Measurements from ENCODE around the gene OTULINL.
"Not testable (repeated sequence)": the region's sequence is repeated elsewhere in the genome, so short reads cannot be mapped to it uniquely, and the experiment has no call there.

Gene OTULINL

GRCh38 chr5:14581106-14581890, at the start of gene OTULINL:
Gene OTULINL (plus strand): TSS chr5:14581792. CDS start chr5:14581895, 103 bp downstream.
- DNase-seq = peak; percentile 85

- no peak for DNase-seq
Observed at GRCh38 chr5:14532180-14532579, 49.4 kb upstream of the OTULINL start.

GRCh38 chr5:14534773-14535172, 46.8 kb upstream of the OTULINL start:
- peak; percentile 74 for DNase-seq

- DNase-seq = no peak
Observed at GRCh38 chr5:14545308-14545707, 36.3 kb upstream of the OTULINL start.

GRCh38 chr5:14545862-14546261, 35.7 kb upstream of the OTULINL start:
- DNase-seq = no peak

GRCh38 chr5:14547666-14548065, 33.9 kb upstream of the OTULINL start:
- DNase-seq = no peak

GRCh38 chr5:14551211-14551610, 30.4 kb upstream of the OTULINL start:
- DNase-seq = no peak

GRCh38 chr5:14552017-14552416, 29.6 kb upstream of the OTULINL start:
- DNase-seq = no peak

- not testable (repeated sequence) for DNase-seq
Observed at GRCh38 chr5:14554288-14554687, 27.3 kb upstream of the OTULINL start.

- DNase-seq = no peak
Observed at GRCh38 chr5:14556015-14556414, 25.6 kb upstream of the OTULINL start.

- no peak for DNase-seq
Observed at GRCh38 chr5:14557203-14557770, 24.3 kb upstream of the OTULINL start.

- peak; percentile 22 for DNase-seq
Observed at GRCh38 chr5:14557791-14558415, 23.7 kb upstream of the OTULINL start.

GRCh38 chr5:14560091-14560595, 21.4 kb upstream of the OTULINL start:
- peak; percentile 98 for DNase-seq

- DNase-seq = no peak
Observed at GRCh38 chr5:14561741-14562140, 19.9 kb upstream of the OTULINL start.

GRCh38 chr5:14568333-14568732, 13.3 kb upstream of the OTULINL start:
- no peak for DNase-seq

GRCh38 chr5:14569948-14570691, 11.5 kb upstream of the OTULINL start:
- no peak for DNase-seq

GRCh38 chr5:14571901-14572300, 9.7 kb upstream of the OTULINL start:
- DNase-seq = no peak

GRCh38 chr5:14572385-14572784, 9.2 kb upstream of the OTULINL start:
- DNase-seq = no peak

GRCh38 chr5:14572836-14573235, 8.8 kb upstream of the OTULINL start:
- DNase-seq = no peak

- no peak for DNase-seq
Observed at GRCh38 chr5:14574096-14574495, 7.5 kb upstream of the OTULINL start.

- DNase-seq = peak; percentile 51
Observed at GRCh38 chr5:14574891-14575508, 6.6 kb upstream of the OTULINL start.

GRCh38 chr5:14576206-14576605, 5.4 kb upstream of the OTULINL start:
- DNase-seq = no peak
